ENCODE data around the gene MCCC2.

The MCCC2 gene

GRCh38 chr5:71666321-71666720, 79.2 kb downstream of the MCCC2 start:
- Histone ChIP-seq H3K36me3 (ENCODE audit: insufficient read depth, low read length) (no peaks in the 10 kb centered on the region), H3K9me3 (ENCODE audit: low read length) (no peaks in the 10 kb centered on the region), H3K27me3 (ENCODE audit: control insufficient read depth in 1 of 2, insufficient read depth in 2 of 2, low read length in 2 of 2) (no peaks in the 10 kb centered on the region), H3K4me3 (ENCODE audit: low read depth in 1 of 2, low read length in 2 of 2) (no peak overlapping the region), H3K4me1 (ENCODE audit: insufficient read depth, low read length) (no peaks in the 10 kb centered on the region), H3K27ac (ENCODE audit: low read depth, low read length) (no peak overlapping the region), H3K9ac (ENCODE audit: low read length) (no peak overlapping the region)

GRCh38 chr5:71677977-71678376, 90.8 kb downstream of the MCCC2 start:
- H3K27me3 ChIP-seq (ENCODE audit: control insufficient read depth in 1 of 2, insufficient read depth in 2 of 2, low read length in 2 of 2) = no peaks in the 10 kb centered on the region
- no peak overlapping the region for H3K4me3 ChIP-seq (ENCODE audit: low read depth in 1 of 2, low read length in 2 of 2)
- no peak overlapping the region for H3K9ac ChIP-seq (ENCODE audit: low read length)
- no peaks in the 10 kb centered on the region for H3K9me3 ChIP-seq (ENCODE audit: low read length)
- H3K36me3 ChIP-seq (ENCODE audit: insufficient read depth, low read length) = no peaks in the 10 kb centered on the region
- no peak overlapping the region for H3K27ac ChIP-seq (ENCODE audit: low read depth, low read length)
- no peaks in the 10 kb centered on the region for H3K4me1 ChIP-seq (ENCODE audit: insufficient read depth, low read length)

- H3K27ac ChIP-seq (ENCODE audit: low read depth, low read length) = no peak overlapping the region
Measured at GRCh38 chr5:71679714-71680113, 92.6 kb downstream of the MCCC2 start.

GRCh38 chr5:71680510-71680909, 93.4 kb downstream of the MCCC2 start:
- Histone ChIP-seq H3K9ac (ENCODE audit: low read length) (no peak overlapping the region), H3K27ac (ENCODE audit: low read depth, low read length) (no peak overlapping the region), H3K9me3 (ENCODE audit: low read length) (no peaks in the 10 kb centered on the region), H3K27me3 (ENCODE audit: control insufficient read depth in 1 of 2, insufficient read depth in 2 of 2, low read length in 2 of 2) (no peaks in the 10 kb centered on the region), H3K4me3 (ENCODE audit: low read depth in 1 of 2, low read length in 2 of 2) (no peak overlapping the region), H3K4me1 (ENCODE audit: insufficient read depth, low read length) (no peaks in the 10 kb centered on the region), H3K36me3 (ENCODE audit: insufficient read depth, low read length) (no peaks in the 10 kb centered on the region)

More at GRCh38 chr5:71679714-71680113, 92.6 kb downstream of the MCCC2 start:
- Histone ChIP-seq H3K9me3 (ENCODE audit: low read length) (no peaks in the 10 kb centered on the region), H3K27me3 (ENCODE audit: control insufficient read depth in 1 of 2, insufficient read depth in 2 of 2, low read length in 2 of 2) (no peaks in the 10 kb centered on the region), H3K36me3 (ENCODE audit: insufficient read depth, low read length) (no peaks in the 10 kb centered on the region), H3K4me3 (ENCODE audit: low read depth in 1 of 2, low read length in 2 of 2) (no peak overlapping the region), H3K4me1 (ENCODE audit: insufficient read depth, low read length) (no peaks in the 10 kb centered on the region), H3K9ac (ENCODE audit: low read length) (no peak overlapping the region)

GRCh38 chr5:71681296-71681695, 94.2 kb downstream of the MCCC2 start:
- H3K27ac ChIP-seq (ENCODE audit: low read depth, low read length) = no peak overlapping the region
- no peak overlapping the region for H3K9ac ChIP-seq (ENCODE audit: low read length)
- H3K27me3 ChIP-seq (ENCODE audit: control insufficient read depth in 1 of 2, insufficient read depth in 2 of 2, low read length in 2 of 2) = no peaks in the 10 kb centered on the region
- no peaks in the 10 kb centered on the region for H3K9me3 ChIP-seq (ENCODE audit: low read length)
- no peaks in the 10 kb centered on the region for H3K36me3 ChIP-seq (ENCODE audit: insufficient read depth, low read length)
- no peaks in the 10 kb centered on the region for H3K4me1 ChIP-seq (ENCODE audit: insufficient read depth, low read length)
- no peak overlapping the region for H3K4me3 ChIP-seq (ENCODE audit: low read depth in 1 of 2, low read length in 2 of 2)

GRCh38 chr5:71684309-71684708, 97.2 kb downstream of the MCCC2 start:
- Histone ChIP-seq H3K4me3 (ENCODE audit: low read depth in 1 of 2, low read length in 2 of 2) (no peak overlapping the region), H3K27ac (ENCODE audit: low read depth, low read length) (no peak overlapping the region), H3K36me3 (ENCODE audit: insufficient read depth, low read length) (no peaks in the 10 kb centered on the region), H3K9ac (ENCODE audit: low read length) (no peak overlapping the region), H3K27me3 (ENCODE audit: control insufficient read depth in 1 of 2, insufficient read depth in 2 of 2, low read length in 2 of 2) (no peaks in the 10 kb centered on the region), H3K4me1 (ENCODE audit: insufficient read depth, low read length) (no peaks in the 10 kb centered on the region), H3K9me3 (ENCODE audit: low read length) (no peaks in the 10 kb centered on the region)

GRCh38 chr5:71693828-71694427, 106.8 kb downstream of the MCCC2 start:
- Histone ChIP-seq H3K9me3 (ENCODE audit: low read length) (no peaks in the 10 kb centered on the region), H3K4me3 (ENCODE audit: low read depth in 1 of 2, low read length in 2 of 2) (no peak overlapping the region), H3K9ac (ENCODE audit: low read length) (no peak overlapping the region), H3K27me3 (ENCODE audit: control insufficient read depth in 1 of 2, insufficient read depth in 2 of 2, low read length in 2 of 2) (no peaks in the 10 kb centered on the region), H3K36me3 (ENCODE audit: insufficient read depth, low read length) (no peaks in the 10 kb centered on the region), H3K4me1 (ENCODE audit: insufficient read depth, low read length) (peaks cover 4% of the 10 kb centered on the region), H3K27ac (ENCODE audit: low read depth, low read length) (no peak overlapping the region)

- H3K36me3 ChIP-seq (ENCODE audit: insufficient read depth, low read length) = no peaks in the 10 kb centered on the region
- H3K9me3 ChIP-seq (ENCODE audit: low read length) = no peaks in the 10 kb centered on the region
- peaks cover 4% of the 10 kb centered on the region for H3K4me1 ChIP-seq (ENCODE audit: insufficient read depth, low read length)
- H3K4me3 ChIP-seq (ENCODE audit: low read depth in 1 of 2, low read length in 2 of 2) = no peak overlapping the region
- no peak overlapping the region for H3K9ac ChIP-seq (ENCODE audit: low read length)
- H3K27ac ChIP-seq (ENCODE audit: low read depth, low read length) = no peak overlapping the region
- H3K27me3 ChIP-seq (ENCODE audit: control insufficient read depth in 1 of 2, insufficient read depth in 2 of 2, low read length in 2 of 2) = no peaks in the 10 kb centered on the region
Measured at GRCh38 chr5:71695071-71695470, 107.9 kb downstream of the MCCC2 start.

GRCh38 chr5:71695595-71695994, 108.5 kb downstream of the MCCC2 start:
- Histone ChIP-seq H3K36me3 (ENCODE audit: insufficient read depth, low read length) (no peaks in the 10 kb centered on the region), H3K4me3 (ENCODE audit: low read depth in 1 of 2, low read length in 2 of 2) (no peak overlapping the region), H3K4me1 (ENCODE audit: insufficient read depth, low read length) (peaks cover 4% of the 10 kb centered on the region), H3K27ac (ENCODE audit: low read depth, low read length) (no peak overlapping the region), H3K9me3 (ENCODE audit: low read length) (no peaks in the 10 kb centered on the region), H3K27me3 (ENCODE audit: control insufficient read depth in 1 of 2, insufficient read depth in 2 of 2, low read length in 2 of 2) (no peaks in the 10 kb centered on the region), H3K9ac (ENCODE audit: low read length) (no peak overlapping the region)

GRCh38 chr5:71697967-71698366, 110.8 kb downstream of the MCCC2 start:
- H3K9me3 ChIP-seq (ENCODE audit: low read length) = no peaks in the 10 kb centered on the region
- no peak overlapping the region for H3K4me3 ChIP-seq (ENCODE audit: low read depth in 1 of 2, low read length in 2 of 2)

GRCh38 chr5:71699233-71699632, 112.1 kb downstream of the MCCC2 start:
- H3K27ac ChIP-seq (ENCODE audit: low read depth, low read length) = no peak overlapping the region
- no peaks in the 10 kb centered on the region for H3K27me3 ChIP-seq (ENCODE audit: control insufficient read depth in 1 of 2, insufficient read depth in 2 of 2, low read length in 2 of 2)
- H3K9ac ChIP-seq (ENCODE audit: low read length) = no peak overlapping the region
- H3K9me3 ChIP-seq (ENCODE audit: low read length) = no peaks in the 10 kb centered on the region
- no peak overlapping the region for H3K4me3 ChIP-seq (ENCODE audit: low read depth in 1 of 2, low read length in 2 of 2)
- H3K4me1 ChIP-seq (ENCODE audit: insufficient read depth, low read length) = peaks cover under 1% of the 10 kb centered on the region
- no peaks in the 10 kb centered on the region for H3K36me3 ChIP-seq (ENCODE audit: insufficient read depth, low read length)

More at GRCh38 chr5:71697967-71698366, 110.8 kb downstream of the MCCC2 start:
- H3K4me1 ChIP-seq (ENCODE audit: insufficient read depth, low read length) = peaks cover 4% of the 10 kb centered on the region
- no peak overlapping the region for H3K9ac ChIP-seq (ENCODE audit: low read length)
- no peaks in the 10 kb centered on the region for H3K27me3 ChIP-seq (ENCODE audit: control insufficient read depth in 1 of 2, insufficient read depth in 2 of 2, low read length in 2 of 2)
- H3K36me3 ChIP-seq (ENCODE audit: insufficient read depth, low read length) = no peaks in the 10 kb centered on the region
- no peak overlapping the region for H3K27ac ChIP-seq (ENCODE audit: low read depth, low read length)

GRCh38 chr5:71699751-71700150, 112.6 kb downstream of the MCCC2 start:
- Histone ChIP-seq H3K27ac (ENCODE audit: low read depth, low read length) (no peak overlapping the region), H3K4me3 (ENCODE audit: low read depth in 1 of 2, low read length in 2 of 2) (no peak overlapping the region), H3K27me3 (ENCODE audit: control insufficient read depth in 1 of 2, insufficient read depth in 2 of 2, low read length in 2 of 2) (no peaks in the 10 kb centered on the region)

More at GRCh38 chr5:71699751-71700150, 112.6 kb downstream of the MCCC2 start:
- no peaks in the 10 kb centered on the region for H3K4me1 ChIP-seq (ENCODE audit: insufficient read depth, low read length)
- H3K9me3 ChIP-seq (ENCODE audit: low read length) = no peaks in the 10 kb centered on the region
- H3K9ac ChIP-seq (ENCODE audit: low read length) = no peak overlapping the region
- H3K36me3 ChIP-seq (ENCODE audit: insufficient read depth, low read length) = no peaks in the 10 kb centered on the region

Measured in muscle layer of colon (tissue), 2 donors.